K562 (cell line): ENCODE data around the gene MSH3.

Source experiments
- ATF1 ChIP-seq, 2 experiments: fragments of 450-650 bp in 1 of 2; IDR thresholded peaks; 2 replicates each; pipeline ENCODE4 v1.6.1; 2016; ENCODE audit warnings: missing compliant biosample characterization in 1 of 2, missing genetic modification characterization in 1 of 2
- EZH2 ChIP-seq: IDR thresholded peaks from 2 replicates; pipeline ENCODE4 v1.6.1; 2012; ENCODE audit warnings: low read depth, mild to moderate bottlenecking, inconsistent platforms, low read length, borderline replicate concordance
- GABPA ChIP-seq: fragments of 200-800 bp; sonication (Bioruptor generic); conservative IDR thresholded peaks from 2 replicates; pipeline ENCODE4 v1.6.1; 2016; ENCODE audit warnings: low read depth, missing genetic modification characterization, missing compliant biosample characterization
- GATAD2B ChIP-seq: fragments of 450-650 bp; IDR thresholded peaks from 2 replicates; pipeline ENCODE4 v1.6.1; 2017; ENCODE audit warnings: mild to moderate bottlenecking, borderline replicate concordance
- MYNN ChIP-seq, 2 experiments: sonication (generic); formaldehyde crosslinking in 1 of 2; IDR thresholded peaks; 2 replicates each; pipeline versions ENCODE4 v1.5.0 to v1.6.1; 2016 to 2020; ENCODE audit warnings: antibody characterized with exemption in 1 of 2, missing genetic modification reagents in 1 of 2
- SRSF7 ChIP-seq: fragments of 200-400 bp; formaldehyde crosslinking; optimal IDR thresholded peaks from 2 replicates; pipeline ENCODE3; 2017; ENCODE audit warnings: mild to moderate bottlenecking, low read depth, low read length

- TF ChIP-seq SRSF7: no peak
- TF ChIP-seq GATAD2B: no peak
- no peak for TF ChIP-seq GABPA (tag)
- no peak for TF ChIP-seq ATF1 (CRISPR knock-in tag; IDR thresholded peaks at IDR 0.05)
- TF ChIP-seq ATF1 (tag; IDR thresholded peaks at IDR 0.05): no peak
- TF ChIP-seq EZH2: no peak
- no peak for TF ChIP-seq MYNN (IDR thresholded peaks at IDR 0.05)
- no peak for TF ChIP-seq MYNN (CRISPR knock-in tag; IDR thresholded peaks at IDR 0.05)
Measured at GRCh38 chr5:80756292-80756691, 101.8 kb downstream of the MSH3 start.
